ENCODE data around the gene MCHR1. TPM values are rescaled to one million over a fixed set of nuclear protein-coding genes. Genes with fewer than 3 reads are reported as not detected.

Gene MCHR1
- total and polyA plus RNA-seq, 9 of the 15 experiments (the other 6 are each of a cell fraction or from before 2014, with no cell fraction given) = 0.03 to 0.50 TPM; not detected in 7

DNA sequence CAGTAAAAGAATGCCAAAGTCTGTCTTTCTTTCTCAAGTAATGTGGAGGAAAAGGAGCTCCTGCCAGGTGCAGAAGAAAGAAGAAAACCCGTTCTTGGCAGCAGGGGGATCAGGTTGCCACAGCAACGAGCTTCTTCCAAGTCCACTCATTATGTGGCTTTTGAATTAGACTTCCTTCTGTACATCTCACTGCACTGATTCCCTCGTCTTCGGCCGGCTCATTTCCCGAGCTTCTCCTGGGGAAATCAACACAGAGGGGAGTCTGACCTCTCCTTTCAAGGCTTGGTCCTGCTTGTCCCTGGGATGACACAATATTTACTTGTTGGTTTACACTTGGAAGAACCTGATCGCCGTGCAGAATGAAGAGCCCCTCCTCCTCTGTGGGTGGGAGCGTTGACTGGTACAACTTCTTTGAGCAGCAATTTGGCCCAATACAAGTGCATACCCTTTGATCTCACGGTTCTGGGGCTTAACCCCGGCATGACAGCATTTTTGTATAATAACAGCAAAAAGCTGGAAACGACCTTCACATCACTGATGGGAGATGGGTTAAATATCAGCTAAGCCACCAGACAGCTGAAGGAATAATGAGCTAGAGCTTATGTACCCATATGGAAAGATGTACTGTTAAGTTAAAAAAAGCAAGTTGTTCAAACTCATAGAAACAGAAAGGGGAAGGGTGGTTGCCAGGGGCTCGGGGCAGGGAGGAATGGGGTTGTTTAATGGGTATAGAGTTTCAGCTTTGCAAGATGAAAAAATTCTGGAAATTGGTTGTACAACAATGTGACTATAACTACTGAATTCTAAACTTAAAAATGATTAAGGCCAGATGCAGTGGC is 35.4 kb downstream of the MCHR1 start:
- no TSS peak for BruUV-seq (replicated peaks)
- in situ Hi-C loops (cut with MboI) = no loop called here
- ChIA-PET CTCF (ENCODE audit: low intra/inter-chr PET ratio) (no interaction called here), POLR2A (interaction anchor here (0.7 to 1.5 kb wide), 3 partner anchors 25 to 1106 kb away, joined by 3 to 5 read pairs (median 3); no protein-coding TSS in a partner anchor)
- Histone ChIP-seq H3K9me3 (replicated peaks; ENCODE audit: control insufficient read depth, insufficient read depth, low read depth, low read length) (no peaks in the 10 kb centered on the region), H3K36me3 (ENCODE audit: control insufficient read depth, insufficient read depth, low read length) (no peaks in the 10 kb centered on the region), H3K27me3 (ENCODE audit: control insufficient read depth in 2 of 2, insufficient read depth in 2 of 2, low read length in 2 of 2) (peaks cover 4 to 20% of the 10 kb centered on the region in 2 experiments; a peak in 4 of 5 replicates), H3K9me1 (ENCODE audit: control insufficient read depth, insufficient read depth, low read length) (no peaks in the 10 kb centered on the region), H3K27ac (ENCODE audit: extremely low read depth, low read depth, low read length) (no peak overlapping the region), H3K4me2 (ENCODE audit: insufficient read depth, low read length) (no peak overlapping the region), H3K9ac (ENCODE audit: insufficient read depth in 1 of 2, low read depth in 2 of 2, low read length in 2 of 2) (no peak overlapping the region), H4K20me1 (replicated peaks; ENCODE audit: control insufficient read depth, insufficient read depth, low read length) (no peaks in the 10 kb centered on the region), H2AFZ (ENCODE audit: low read depth, low read length) (no peak overlapping the region), H3K79me2 (ENCODE audit: control insufficient read depth, insufficient read depth, low read length) (no peaks in the 10 kb centered on the region), H3K4me3 (no peak overlapping the region), H3K4me1 (replicated peaks in 1 of 2; ENCODE audit: control insufficient read depth in 2 of 2, insufficient read depth in 2 of 2, low read length in 2 of 2) (peaks cover 12% of the 10 kb centered on the region in 2 experiments; a peak in 4 of 5 replicates)
- ATAC-seq (no peak), DNase-seq (ENCODE audit: extremely low read depth in 1 of 4, low spot score in 3 of 4) (no peak), FAIRE-seq (no peak)
- WGBS (ENCODE audit: insufficient coverage, low coverage, missing lambda C conversion rate) = 9% methylated on average over 11 of the region's 13 CpGs
- peak; percentile 51 for TF ChIP-seq RFX1 (IDR thresholded peaks at IDR 0.05)
- no peak for TF ChIP-seq MCM3 (IDR thresholded peaks at IDR 0.05)
- intact Hi-C loops (cut with micrococcal nuclease) = no loop called here

DNA sequence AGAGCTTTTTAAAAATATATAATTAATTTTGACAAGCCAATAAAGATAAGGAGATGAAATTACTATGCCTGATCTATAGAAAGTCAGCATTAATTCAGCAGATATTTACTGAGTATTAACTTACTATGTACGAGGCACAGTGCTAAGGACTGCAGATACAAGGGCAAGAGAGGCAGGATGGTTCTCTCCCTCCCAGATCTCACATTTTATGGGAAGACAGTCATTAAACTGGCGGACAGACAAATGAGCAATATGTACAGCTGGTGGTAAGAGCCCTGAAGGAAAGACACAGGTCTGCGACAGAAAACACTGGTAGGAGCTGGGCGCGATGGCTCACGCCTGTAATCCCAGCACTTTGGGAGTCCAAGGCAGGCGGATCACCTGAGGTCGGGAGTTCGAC is 36.8 kb downstream of the MCHR1 start:
- 41% methylated on average over 9 of the region's 9 CpGs for WGBS (ENCODE audit: insufficient coverage, low coverage, missing lambda C conversion rate)
- FAIRE-seq (no peak), ATAC-seq (no peak)

More for the DNA sequence above, 36.8 kb downstream of the MCHR1 start:
- no peaks in the 10 kb centered on the region for H3K9me1 ChIP-seq (ENCODE audit: control insufficient read depth, insufficient read depth, low read length)
- BruUV-seq (replicated peaks) = no TSS peak
- no peak for TF ChIP-seq MYC (IDR thresholded peaks at IDR 0.05; ENCODE audit: low read depth, low read length)
- no peak for TF ChIP-seq MYC (CRISPR knock-in tag; IDR thresholded peaks at IDR 0.05; ENCODE audit: borderline replicate concordance, low read depth)
- H3K79me2 ChIP-seq (ENCODE audit: control insufficient read depth, insufficient read depth, low read length) = no peaks in the 10 kb centered on the region
- POLR2A ChIA-PET = interaction anchor here (0.6 to 1.5 kb wide), 2 partner anchors 10 to 24 kb away, joined by 3 read pairs; no protein-coding TSS in a partner anchor
- peaks cover 6 to 25% of the 10 kb centered on the region in 2 experiments; a peak in 4 of 5 replicates for H3K27me3 ChIP-seq (ENCODE audit: control insufficient read depth in 2 of 2, insufficient read depth in 2 of 2, low read length in 2 of 2)
- H3K4me1 ChIP-seq (replicated peaks in 1 of 2; ENCODE audit: control insufficient read depth in 2 of 2, insufficient read depth in 2 of 2, low read length in 2 of 2) = peaks cover 7 to 8% of the 10 kb centered on the region in 2 experiments; a peak in 3 of 5 replicates
- H3K4me3 ChIP-seq = no peak overlapping the region
- no peak overlapping the region for H3K27ac ChIP-seq (ENCODE audit: extremely low read depth, low read depth, low read length)
- CTCF ChIA-PET (ENCODE audit: low intra/inter-chr PET ratio) = no interaction called here
- no peak overlapping the region for H3K9ac ChIP-seq (ENCODE audit: insufficient read depth in 1 of 2, low read depth in 2 of 2, low read length in 2 of 2)
- no peaks in the 10 kb centered on the region for H3K36me3 ChIP-seq (ENCODE audit: control insufficient read depth, insufficient read depth, low read length)
- no peak for DNase-seq (ENCODE audit: extremely low read depth in 1 of 4, low spot score in 3 of 4)
- intact Hi-C loops (cut with micrococcal nuclease) (no loop called here), in situ Hi-C loops (cut with MboI) (no loop called here)
- H2AFZ ChIP-seq (ENCODE audit: low read depth, low read length) = no peak overlapping the region
- no peaks in the 10 kb centered on the region for H4K20me1 ChIP-seq (replicated peaks; ENCODE audit: control insufficient read depth, insufficient read depth, low read length)
- H3K9me3 ChIP-seq (replicated peaks; ENCODE audit: control insufficient read depth, insufficient read depth, low read depth, low read length) = no peaks in the 10 kb centered on the region
- no peak overlapping the region for H3K4me2 ChIP-seq (ENCODE audit: insufficient read depth, low read length)

Measured in K562 (cell line).